GM12878 (cell line): ENCODE measurements around the gene GCNT2. TPM values are rescaled to one million over a fixed set of nuclear protein-coding genes. Genes with fewer than 3 reads are reported as not detected.

Experiments used
- ATAC-seq: fragments of 200-7000 bp; cut with Tn5 transposase; 3 replicates; pipeline ENCODE4 v1.9.1; 2020; ENCODE audit warnings: mild to moderate bottlenecking, moderate library complexity
- BruUV-seq: library from RNA; stranded (reverse); fragments of 400-500 nt; replicated peaks from 2 replicates; lab custom pipeline; 2021; lab: Mats Ljungman, UMichigan
- CTCF ChIA-PET: fragments of 300-600 bp; sonication (Branson Sonifier 250); formaldehyde crosslinking; extraction: SDS; loops from one replicate; lab custom pipeline; 2021; ENCODE audit warnings: inconsistent platforms; lab: Yijun Ruan, JAX
- POLR2A ChIA-PET: fragments of 350-600 bp; formaldehyde crosslinking; extraction: SDS; loops from one replicate; lab custom pipeline; 2021; ENCODE audit warnings: inconsistent platforms; lab: Charles Lee
- RAD21 ChIA-PET: fragments of 300-600 bp; sonication (Branson Sonifier 250); formaldehyde crosslinking; loops from one replicate; lab custom pipeline; 2023; ENCODE audit warnings: antibody characterized with exemption; ENCODE audit not compliant: unreplicated experiment; lab: Charles Lee
- SMC1A ChIA-PET: fragments of 300-600 bp; sonication (Branson Sonifier 250); formaldehyde crosslinking; loops from one replicate; lab custom pipeline; 2023; ENCODE audit not compliant: unreplicated experiment, uncharacterized antibody; lab: Charles Lee
- DNase-seq: peaks from one replicate; pipeline ENCODE4 v3.0.0-alpha.2; 2011; ENCODE audit warnings: low read depth, low spot score
- FAIRE-seq: peaks from 3 replicates; lab custom pipeline; 2011; peaks lifted over from hg19 to GRCh38; lab: Jason Lieb, UNC
- H2AFZ ChIP-seq: 2 replicates; pipeline ENCODE4 v1.6.0; 2011; ENCODE audit warnings: low read depth, low read length, control low read depth; ENCODE audit not compliant: control insufficient read depth
- H3K27ac ChIP-seq: 2 replicates; pipeline ENCODE4 v1.5.1; 2011; ENCODE audit warnings: control low read depth; ENCODE audit not compliant: control insufficient read depth, insufficient read depth
- H3K27me3 ChIP-seq, 2 experiments: replicated peaks in 1 of 2; 2 replicates each; pipeline versions ENCODE4 v1.6.0 to v1.6.1; 2011; ENCODE audit warnings: low read length in 1 of 2; ENCODE audit not compliant: control insufficient read depth in 2 of 2, insufficient read depth in 2 of 2
- H3K36me3 ChIP-seq, 2 experiments: 2 replicates each; pipeline ENCODE4 v1.5.1; 2011; ENCODE audit warnings: low read length in 1 of 2; ENCODE audit not compliant: control insufficient read depth in 2 of 2, insufficient read depth in 2 of 2
- H3K4me1 ChIP-seq: 2 replicates; pipeline ENCODE4 v1.6.1; 2011; ENCODE audit warnings: mild to moderate bottlenecking, low read length, moderate library complexity, mixed read lengths; ENCODE audit not compliant: control insufficient read depth, insufficient read depth
- H3K4me2 ChIP-seq: 2 replicates; pipeline ENCODE4 v1.6.0; 2011; ENCODE audit warnings: control low read depth; ENCODE audit not compliant: control insufficient read depth, insufficient read depth
- H3K4me3 ChIP-seq: fragments of 200-600 bp; sonication (generic); 2 replicates; pipeline ENCODE4 v1.5.1; 2016
- H3K79me2 ChIP-seq: 2 replicates; pipeline ENCODE4 v1.6.0; 2011; ENCODE audit warnings: low read length; ENCODE audit not compliant: control insufficient read depth, insufficient read depth
- H3K9ac ChIP-seq: 2 replicates; pipeline ENCODE4 v1.8.0; 2011; ENCODE audit warnings: low read length, control low read depth, mixed read lengths; ENCODE audit not compliant: control insufficient read depth, insufficient read depth
- H3K9me3 ChIP-seq: replicated peaks from 3 replicates; pipeline ENCODE4 v1.5.1; 2011; ENCODE audit warnings: mild to moderate bottlenecking, low read length; ENCODE audit not compliant: control insufficient read depth, insufficient read depth
- H4K20me1 ChIP-seq: 2 replicates; pipeline ENCODE4 v1.6.0; 2011; ENCODE audit not compliant: control insufficient read depth, insufficient read depth
- DPF2 ChIP-seq: fragments of 450-650 bp; IDR thresholded peaks from 2 replicates; pipeline ENCODE4 v1.6.1; 2017; ENCODE audit warnings: mild to moderate bottlenecking
- NR2C1 ChIP-seq: fragments of 450-650 bp; IDR thresholded peaks from 2 replicates; pipeline ENCODE4 v1.6.1; 2017; ENCODE audit warnings: antibody characterized with exemption, mild to moderate bottlenecking, moderate library complexity
- PAX5 ChIP-seq: IDR thresholded peaks from 2 replicates; pipeline ENCODE4 v1.6.1; 2011; ENCODE audit warnings: low read depth, low read length, borderline replicate concordance
- SPI1 ChIP-seq: IDR thresholded peaks from 2 replicates; pipeline ENCODE4 v1.6.1; 2011; ENCODE audit warnings: low read depth, mild to moderate bottlenecking, low read length, moderate library complexity, borderline replicate concordance; ENCODE audit not compliant: insufficient read depth
- ZBED1 ChIP-seq: IDR thresholded peaks from 2 replicates; pipeline ENCODE4 v1.6.1; 2016; ENCODE audit warnings: borderline replicate concordance
- ZNF384 ChIP-seq: IDR thresholded peaks from 2 replicates; pipeline ENCODE4 v1.6.1; 2012; ENCODE audit warnings: low read depth, mild to moderate bottlenecking, low read length, improper control_type of control experiment, borderline replicate concordance
- ZSCAN29 ChIP-seq: fragments of 450-650 bp; IDR thresholded peaks from 2 replicates; pipeline ENCODE4 v1.6.1; 2017; ENCODE audit warnings: mild to moderate bottlenecking, moderate library complexity
- WGBS: methylation state at CpG from one replicate; pipeline ENCODE4 v1.1.6; 2016; ENCODE audit warnings: low lambda C conversion rate; ENCODE audit not compliant: insufficient replicate concordance, insufficient coverage; ENCODE audit errors: missing lambda C conversion rate; 5-methylcytosine and 5-hydroxymethylcytosine counted together
- in situ Hi-C: fragments of 300-500 bp; cut with MboI; formaldehyde crosslinking; loops from 9 replicates; pipeline ENCODE4 v1.14.3; 2018; ENCODE audit warnings: mixed read lengths
- intact Hi-C: fragments of 100-400 bp; cut with micrococcal nuclease; formaldehyde crosslinking; loops from one replicate; pipeline ENCODE4 v1.14.2; 2022; ENCODE audit not compliant: unreplicated experiment
- polyA plus RNA-seq, 11 experiments: library from polyadenylated mRNA; depleted of rRNA in 4 of 11; unstranded in 6 of 11; stranded (reverse) in 5 of 11; fragments of >200 nt; fragmentation: Nextera tagmentation in 4 of 11; fragmentation: Illumina TruSeq in 1 of 11; extraction: Ambion mirVana in 4 of 11; extraction: Trizol in 1 of 11; gene quantifications; 1 replicate in 1 of 11; 2 replicates in 10 of 11; pipeline versions ENCODE4 v1.2.1 to v1.2.3, GENCODE V29; 2011 to 2016; ENCODE audit warnings: inconsistent platforms in 2 of 11, missing spikeins in 2 of 11, low read depth in 1 of 11
- total RNA-seq, 4 experiments: library from RNA; depleted of rRNA in 3 of 4; stranded (reverse); fragments of >200 nt in 3 of 4; fragmentation: Illumina TruSeq in 1 of 4; extraction: Trizol in 1 of 4; gene quantifications; 2 replicates each; pipeline versions ENCODE4 v1.2.1 to v1.2.3, GENCODE V29; 2013 to 2021
- TF ChIP-seq, protein P1 (sequence below): IDR thresholded peaks from 2 replicates; pipeline ENCODE4 v1.6.1; 2011; ENCODE audit warnings: borderline replicate concordance, low read depth, mild to moderate bottlenecking, moderate library complexity, low read length; ENCODE audit not compliant: insufficient read depth, poor library complexity, severe bottlenecking
- TF ChIP-seq, protein P2 (sequence below): fragments of 450-650 bp; IDR thresholded peaks from 2 replicates; pipeline ENCODE4 v1.6.1; 2014; ENCODE audit warnings: mild to moderate bottlenecking
- TF ChIP-seq, protein P3 (sequence below): fragments of 450-650 bp; formaldehyde crosslinking; IDR thresholded peaks from 2 replicates; pipeline ENCODE4 v1.5.0; 2022; ENCODE audit warnings: mild to moderate bottlenecking, missing genetic modification characterization
- TF ChIP-seq, protein P4 (sequence below): IDR thresholded peaks from 2 replicates; pipeline ENCODE4 v1.6.1; 2012; ENCODE audit warnings: low read length, inconsistent platforms
- TF ChIP-seq, protein P5 (sequence below): fragments of 450-650 bp; IDR thresholded peaks from 2 replicates; pipeline ENCODE4 v1.6.1; 2017; ENCODE audit warnings: low read depth, mild to moderate bottlenecking, moderate library complexity
- TF ChIP-seq, protein P6 (sequence below): IDR thresholded peaks from 2 replicates; pipeline ENCODE4 v1.6.1; 2011; ENCODE audit warnings: low read depth, low read length, improper control_type of control experiment, borderline replicate concordance

GCNT2 gene
- total and polyA plus RNA-seq, 10 of the 15 experiments (the other 5 are each of a cell fraction or from before 2014, with no cell fraction given): 5.0 to 21.6 (median 11.9) TPM

DNA sequence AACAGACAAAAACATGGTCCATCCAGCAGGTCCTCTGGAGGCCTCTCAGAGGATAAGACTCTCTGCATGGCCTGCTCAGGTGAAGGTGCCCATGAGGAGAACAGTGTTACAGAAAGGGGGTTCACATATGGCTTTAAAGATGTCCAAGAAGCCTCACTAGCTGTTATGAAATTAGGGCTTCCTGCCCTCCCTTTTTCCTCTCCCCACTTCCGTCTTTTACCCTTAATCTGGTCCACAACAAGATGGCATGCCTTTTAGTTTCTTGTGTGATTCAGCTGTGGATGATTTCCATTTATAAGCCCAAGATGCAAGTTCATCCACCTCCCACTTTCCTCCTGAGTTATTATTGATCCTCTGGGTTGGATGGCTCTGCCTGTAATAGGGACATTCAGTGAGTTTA lies 14.0 kb downstream of the GCNT2 start:
- ATAC-seq (peak; percentile 3; the same call in 2 of the 3 replicates), FAIRE-seq (no peak), DNase-seq (no peak)
- BruUV-seq: no TSS peak
- no peaks in the 10 kb centered on the region for H3K36me3 ChIP-seq
- peak overlapping the region; percentile 64 for H3K4me3 ChIP-seq
- RAD21 ChIA-PET: interaction anchor here (0.9 to 1.1 kb wide), 2 partner anchors 25 to 159 kb away, joined by 3 read pairs; partner anchors contain the start of genes C6orf52 and PAK1IP1
- H3K4me1 ChIP-seq: peaks cover 25% of the 10 kb centered on the region
- 23% methylated on average over 1 of the region's 1 CpG for WGBS
- no peaks in the 10 kb centered on the region for H3K27me3 ChIP-seq
- in situ Hi-C loops: no loop called here
- SMC1A ChIA-PET: interaction anchor here (0.8 to 1.7 kb wide), 5 partner anchors 22 to 68 kb away, joined by 3 to 6 read pairs (median 4); no protein-coding TSS in a partner anchor
- no peaks in the 10 kb centered on the region for H3K9me3 ChIP-seq
- H3K9ac ChIP-seq: peak overlapping the region; percentile 60
- H3K4me2 ChIP-seq: peak overlapping the region; percentile 89
- intact Hi-C loops: loop anchor here (10.0 kb wide), 2 partner anchors 190 to 560 kb away; partner anchors contain the start of genes SMIM13 and TMEM14C
- peaks cover 76% of the 10 kb centered on the region for H3K79me2 ChIP-seq
- H4K20me1 ChIP-seq: no peaks in the 10 kb centered on the region
- CTCF ChIA-PET: interaction anchor here (1.2 kb wide), 1 partner anchor 148 kb away, joined by 3 read pairs; no protein-coding TSS in a partner anchor
- H3K27ac ChIP-seq: peak overlapping the region; percentile 72
- POLR2A ChIA-PET: interaction anchor here (0.9 to 1.7 kb wide), 2 partner anchors 10 to 15 kb away, joined by 3 to 9 read pairs; no protein-coding TSS in a partner anchor
- H2AFZ ChIP-seq: peak overlapping the region; percentile 51
- TF ChIP-seq ZBED1: no peak
- TF ChIP-seq, protein P1, sequence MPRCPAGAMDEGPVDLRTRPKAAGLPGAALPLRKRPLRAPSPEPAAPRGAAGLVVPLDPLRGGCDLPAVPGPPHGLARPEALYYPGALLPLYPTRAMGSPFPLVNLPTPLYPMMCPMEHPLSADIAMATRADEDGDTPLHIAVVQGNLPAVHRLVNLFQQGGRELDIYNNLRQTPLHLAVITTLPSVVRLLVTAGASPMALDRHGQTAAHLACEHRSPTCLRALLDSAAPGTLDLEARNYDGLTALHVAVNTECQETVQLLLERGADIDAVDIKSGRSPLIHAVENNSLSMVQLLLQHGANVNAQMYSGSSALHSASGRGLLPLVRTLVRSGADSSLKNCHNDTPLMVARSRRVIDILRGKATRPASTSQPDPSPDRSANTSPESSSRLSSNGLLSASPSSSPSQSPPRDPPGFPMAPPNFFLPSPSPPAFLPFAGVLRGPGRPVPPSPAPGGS: no peak
- no peak for TF ChIP-seq DPF2
- no peak for TF ChIP-seq ZNF384
- TF ChIP-seq, protein P2, sequence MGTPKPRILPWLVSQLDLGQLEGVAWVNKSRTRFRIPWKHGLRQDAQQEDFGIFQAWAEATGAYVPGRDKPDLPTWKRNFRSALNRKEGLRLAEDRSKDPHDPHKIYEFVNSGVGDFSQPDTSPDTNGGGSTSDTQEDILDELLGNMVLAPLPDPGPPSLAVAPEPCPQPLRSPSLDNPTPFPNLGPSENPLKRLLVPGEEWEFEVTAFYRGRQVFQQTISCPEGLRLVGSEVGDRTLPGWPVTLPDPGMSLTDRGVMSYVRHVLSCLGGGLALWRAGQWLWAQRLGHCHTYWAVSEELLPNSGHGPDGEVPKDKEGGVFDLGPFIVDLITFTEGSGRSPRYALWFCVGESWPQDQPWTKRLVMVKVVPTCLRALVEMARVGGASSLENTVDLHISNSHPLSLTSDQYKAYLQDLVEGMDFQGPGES: no peak
- TF ChIP-seq SPI1: peak; percentile 67
- no peak for TF ChIP-seq ZSCAN29
- TF ChIP-seq, protein P3, sequence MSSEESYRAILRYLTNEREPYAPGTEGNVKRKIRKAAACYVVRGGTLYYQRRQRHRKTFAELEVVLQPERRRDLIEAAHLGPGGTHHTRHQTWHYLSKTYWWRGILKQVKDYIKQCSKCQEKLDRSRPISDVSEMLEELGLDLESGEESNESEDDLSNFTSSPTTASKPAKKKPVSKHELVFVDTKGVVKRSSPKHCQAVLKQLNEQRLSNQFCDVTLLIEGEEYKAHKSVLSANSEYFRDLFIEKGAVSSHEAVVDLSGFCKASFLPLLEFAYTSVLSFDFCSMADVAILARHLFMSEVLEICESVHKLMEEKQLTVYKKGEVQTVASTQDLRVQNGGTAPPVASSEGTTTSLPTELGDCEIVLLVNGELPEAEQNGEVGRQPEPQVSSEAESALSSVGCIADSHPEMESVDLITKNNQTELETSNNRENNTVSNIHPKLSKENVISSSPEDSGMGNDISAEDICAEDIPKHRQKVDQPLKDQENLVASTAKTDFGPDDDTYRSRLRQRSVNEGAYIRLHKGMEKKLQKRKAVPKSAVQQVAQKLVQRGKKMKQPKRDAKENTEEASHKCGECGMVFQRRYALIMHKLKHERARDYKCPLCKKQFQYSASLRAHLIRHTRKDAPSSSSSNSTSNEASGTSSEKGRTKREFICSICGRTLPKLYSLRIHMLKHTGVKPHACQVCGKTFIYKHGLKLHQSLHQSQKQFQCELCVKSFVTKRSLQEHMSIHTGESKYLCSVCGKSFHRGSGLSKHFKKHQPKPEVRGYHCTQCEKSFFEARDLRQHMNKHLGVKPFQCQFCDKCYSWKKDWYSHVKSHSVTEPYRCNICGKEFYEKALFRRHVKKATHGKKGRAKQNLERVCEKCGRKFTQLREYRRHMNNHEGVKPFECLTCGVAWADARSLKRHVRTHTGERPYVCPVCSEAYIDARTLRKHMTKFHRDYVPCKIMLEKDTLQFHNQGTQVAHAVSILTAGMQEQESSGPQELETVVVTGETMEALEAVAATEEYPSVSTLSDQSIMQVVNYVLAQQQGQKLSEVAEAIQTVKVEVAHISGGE: no peak
- no peak for TF ChIP-seq NR2C1
- TF ChIP-seq, protein P4, sequence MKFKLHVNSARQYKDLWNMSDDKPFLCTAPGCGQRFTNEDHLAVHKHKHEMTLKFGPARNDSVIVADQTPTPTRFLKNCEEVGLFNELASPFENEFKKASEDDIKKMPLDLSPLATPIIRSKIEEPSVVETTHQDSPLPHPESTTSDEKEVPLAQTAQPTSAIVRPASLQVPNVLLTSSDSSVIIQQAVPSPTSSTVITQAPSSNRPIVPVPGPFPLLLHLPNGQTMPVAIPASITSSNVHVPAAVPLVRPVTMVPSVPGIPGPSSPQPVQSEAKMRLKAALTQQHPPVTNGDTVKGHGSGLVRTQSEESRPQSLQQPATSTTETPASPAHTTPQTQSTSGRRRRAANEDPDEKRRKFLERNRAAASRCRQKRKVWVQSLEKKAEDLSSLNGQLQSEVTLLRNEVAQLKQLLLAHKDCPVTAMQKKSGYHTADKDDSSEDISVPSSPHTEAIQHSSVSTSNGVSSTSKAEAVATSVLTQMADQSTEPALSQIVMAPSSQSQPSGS: no peak
- TF ChIP-seq, protein P5, sequence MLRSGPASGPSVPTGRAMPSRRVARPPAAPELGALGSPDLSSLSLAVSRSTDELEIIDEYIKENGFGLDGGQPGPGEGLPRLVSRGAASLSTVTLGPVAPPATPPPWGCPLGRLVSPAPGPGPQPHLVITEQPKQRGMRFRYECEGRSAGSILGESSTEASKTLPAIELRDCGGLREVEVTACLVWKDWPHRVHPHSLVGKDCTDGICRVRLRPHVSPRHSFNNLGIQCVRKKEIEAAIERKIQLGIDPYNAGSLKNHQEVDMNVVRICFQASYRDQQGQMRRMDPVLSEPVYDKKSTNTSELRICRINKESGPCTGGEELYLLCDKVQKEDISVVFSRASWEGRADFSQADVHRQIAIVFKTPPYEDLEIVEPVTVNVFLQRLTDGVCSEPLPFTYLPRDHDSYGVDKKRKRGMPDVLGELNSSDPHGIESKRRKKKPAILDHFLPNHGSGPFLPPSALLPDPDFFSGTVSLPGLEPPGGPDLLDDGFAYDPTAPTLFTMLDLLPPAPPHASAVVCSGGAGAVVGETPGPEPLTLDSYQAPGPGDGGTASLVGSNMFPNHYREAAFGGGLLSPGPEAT: no peak
- no peak for TF ChIP-seq PAX5
- TF ChIP-seq, protein P6, sequence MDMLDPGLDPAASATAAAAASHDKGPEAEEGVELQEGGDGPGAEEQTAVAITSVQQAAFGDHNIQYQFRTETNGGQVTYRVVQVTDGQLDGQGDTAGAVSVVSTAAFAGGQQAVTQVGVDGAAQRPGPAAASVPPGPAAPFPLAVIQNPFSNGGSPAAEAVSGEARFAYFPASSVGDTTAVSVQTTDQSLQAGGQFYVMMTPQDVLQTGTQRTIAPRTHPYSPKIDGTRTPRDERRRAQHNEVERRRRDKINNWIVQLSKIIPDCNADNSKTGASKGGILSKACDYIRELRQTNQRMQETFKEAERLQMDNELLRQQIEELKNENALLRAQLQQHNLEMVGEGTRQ: no peak
